ENCODE data around the gene C1orf105. TPM values are rescaled to one million over a fixed set of nuclear protein-coding genes. Genes with fewer than 3 reads are reported as not detected.
"Not testable (repeated sequence)": the region's sequence is repeated elsewhere in the genome, so short reads cannot be mapped to it uniquely, and the experiment has no call there.

C1orf105 gene
- total and polyA plus RNA-seq, 10 of the 15 experiments (the other 5 are each of a cell fraction or from before 2014, with no cell fraction given) = not detected

DNA sequence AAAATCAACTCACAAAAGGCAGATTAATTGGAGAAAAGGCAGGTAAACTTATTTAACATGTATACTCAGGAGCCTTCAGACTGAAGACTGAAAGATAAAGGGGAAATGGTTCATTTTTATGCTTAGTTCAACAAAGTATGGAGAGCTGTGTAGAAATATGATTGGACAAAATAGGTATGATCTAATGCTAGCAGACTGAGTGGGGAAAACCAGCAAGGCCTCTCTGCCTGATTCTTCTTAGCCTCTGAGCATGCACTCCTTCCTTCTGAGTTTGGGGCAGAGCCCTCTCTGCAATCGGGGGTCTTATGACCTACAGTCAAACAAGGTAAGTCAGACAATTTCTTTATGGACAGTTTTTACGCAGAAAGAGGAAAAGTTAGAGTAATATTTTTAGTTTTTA is 73.7 kb downstream of the C1orf105 start (continued):
- TF ChIP-seq, protein P1, sequence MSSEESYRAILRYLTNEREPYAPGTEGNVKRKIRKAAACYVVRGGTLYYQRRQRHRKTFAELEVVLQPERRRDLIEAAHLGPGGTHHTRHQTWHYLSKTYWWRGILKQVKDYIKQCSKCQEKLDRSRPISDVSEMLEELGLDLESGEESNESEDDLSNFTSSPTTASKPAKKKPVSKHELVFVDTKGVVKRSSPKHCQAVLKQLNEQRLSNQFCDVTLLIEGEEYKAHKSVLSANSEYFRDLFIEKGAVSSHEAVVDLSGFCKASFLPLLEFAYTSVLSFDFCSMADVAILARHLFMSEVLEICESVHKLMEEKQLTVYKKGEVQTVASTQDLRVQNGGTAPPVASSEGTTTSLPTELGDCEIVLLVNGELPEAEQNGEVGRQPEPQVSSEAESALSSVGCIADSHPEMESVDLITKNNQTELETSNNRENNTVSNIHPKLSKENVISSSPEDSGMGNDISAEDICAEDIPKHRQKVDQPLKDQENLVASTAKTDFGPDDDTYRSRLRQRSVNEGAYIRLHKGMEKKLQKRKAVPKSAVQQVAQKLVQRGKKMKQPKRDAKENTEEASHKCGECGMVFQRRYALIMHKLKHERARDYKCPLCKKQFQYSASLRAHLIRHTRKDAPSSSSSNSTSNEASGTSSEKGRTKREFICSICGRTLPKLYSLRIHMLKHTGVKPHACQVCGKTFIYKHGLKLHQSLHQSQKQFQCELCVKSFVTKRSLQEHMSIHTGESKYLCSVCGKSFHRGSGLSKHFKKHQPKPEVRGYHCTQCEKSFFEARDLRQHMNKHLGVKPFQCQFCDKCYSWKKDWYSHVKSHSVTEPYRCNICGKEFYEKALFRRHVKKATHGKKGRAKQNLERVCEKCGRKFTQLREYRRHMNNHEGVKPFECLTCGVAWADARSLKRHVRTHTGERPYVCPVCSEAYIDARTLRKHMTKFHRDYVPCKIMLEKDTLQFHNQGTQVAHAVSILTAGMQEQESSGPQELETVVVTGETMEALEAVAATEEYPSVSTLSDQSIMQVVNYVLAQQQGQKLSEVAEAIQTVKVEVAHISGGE (CRISPR knock-in tag; IDR thresholded peaks at IDR 0.05) = no peak
- TF ChIP-seq, protein P2, sequence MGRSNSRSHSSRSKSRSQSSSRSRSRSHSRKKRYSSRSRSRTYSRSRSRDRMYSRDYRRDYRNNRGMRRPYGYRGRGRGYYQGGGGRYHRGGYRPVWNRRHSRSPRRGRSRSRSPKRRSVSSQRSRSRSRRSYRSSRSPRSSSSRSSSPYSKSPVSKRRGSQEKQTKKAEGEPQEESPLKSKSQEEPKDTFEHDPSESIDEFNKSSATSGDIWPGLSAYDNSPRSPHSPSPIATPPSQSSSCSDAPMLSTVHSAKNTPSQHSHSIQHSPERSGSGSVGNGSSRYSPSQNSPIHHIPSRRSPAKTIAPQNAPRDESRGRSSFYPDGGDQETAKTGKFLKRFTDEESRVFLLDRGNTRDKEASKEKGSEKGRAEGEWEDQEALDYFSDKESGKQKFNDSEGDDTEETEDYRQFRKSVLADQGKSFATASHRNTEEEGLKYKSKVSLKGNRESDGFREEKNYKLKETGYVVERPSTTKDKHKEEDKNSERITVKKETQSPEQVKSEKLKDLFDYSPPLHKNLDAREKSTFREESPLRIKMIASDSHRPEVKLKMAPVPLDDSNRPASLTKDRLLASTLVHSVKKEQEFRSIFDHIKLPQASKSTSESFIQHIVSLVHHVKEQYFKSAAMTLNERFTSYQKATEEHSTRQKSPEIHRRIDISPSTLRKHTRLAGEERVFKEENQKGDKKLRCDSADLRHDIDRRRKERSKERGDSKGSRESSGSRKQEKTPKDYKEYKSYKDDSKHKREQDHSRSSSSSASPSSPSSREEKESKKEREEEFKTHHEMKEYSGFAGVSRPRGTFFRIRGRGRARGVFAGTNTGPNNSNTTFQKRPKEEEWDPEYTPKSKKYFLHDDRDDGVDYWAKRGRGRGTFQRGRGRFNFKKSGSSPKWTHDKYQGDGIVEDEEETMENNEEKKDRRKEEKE (IDR thresholded peaks at IDR 0.05) = no peak
- TF ChIP-seq ZNF384 (IDR thresholded peaks at IDR 0.05; ENCODE audit: borderline replicate concordance, low read depth, low read length) (no peak), SP1 (IDR thresholded peaks at IDR 0.05; ENCODE audit: low read depth, low read length) (no peak), MEF2B (IDR thresholded peaks at IDR 0.05; ENCODE audit: partially characterized antibody, poor library complexity, severe bottlenecking) (no peak)

DNA sequence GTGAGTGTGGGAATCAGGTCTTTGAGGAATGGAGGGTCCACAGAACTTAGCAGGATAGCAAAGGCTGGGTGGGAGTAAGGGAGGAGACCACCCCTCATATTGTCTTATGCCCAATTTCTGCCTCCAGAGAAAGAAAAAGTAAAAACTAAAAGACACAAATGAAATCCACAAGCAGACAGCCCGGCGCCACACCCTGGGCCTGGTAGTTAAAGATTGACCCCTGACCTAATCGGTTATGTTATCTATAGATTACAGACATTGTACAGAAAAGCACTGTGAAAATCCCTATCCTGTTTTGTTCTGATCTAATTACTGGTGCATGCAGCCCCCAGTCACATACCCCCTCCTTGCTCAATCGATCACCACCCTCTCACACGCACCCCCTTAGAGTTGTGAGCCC is 75.6 kb downstream of the C1orf105 start:
- BruUV-seq (replicated peaks); POLR2A ChIA-PET; DNase-seq (ENCODE audit: low read depth, low spot score); H3K27ac ChIP-seq (ENCODE audit: control insufficient read depth, insufficient read depth); H3K36me3 ChIP-seq (ENCODE audit: control insufficient read depth in 2 of 2, insufficient read depth in 2 of 2, low read length in 1 of 2); SMC1A ChIA-PET (ENCODE audit: uncharacterized antibody, unreplicated experiment); ATAC-seq; H3K4me2 ChIP-seq (ENCODE audit: control insufficient read depth, insufficient read depth); H4K20me1 ChIP-seq (ENCODE audit: control insufficient read depth, insufficient read depth); intact Hi-C loops (cut with micrococcal nuclease; ENCODE audit: unreplicated experiment); H3K27me3 ChIP-seq (replicated peaks in 1 of 2; ENCODE audit: control insufficient read depth in 2 of 2, insufficient read depth in 2 of 2, low read length in 1 of 2); H2AFZ ChIP-seq (ENCODE audit: control insufficient read depth, low read depth, low read length); H3K4me1 ChIP-seq (ENCODE audit: control insufficient read depth, insufficient read depth, low read length); RAD21 ChIA-PET (ENCODE audit: unreplicated experiment); in situ Hi-C loops (cut with MboI); H3K9ac ChIP-seq (ENCODE audit: control insufficient read depth, insufficient read depth, low read length); CTCF ChIA-PET; H3K9me3 ChIP-seq (replicated peaks; ENCODE audit: control insufficient read depth, insufficient read depth, low read length); FAIRE-seq; H3K79me2 ChIP-seq (ENCODE audit: control insufficient read depth, insufficient read depth, low read length); H3K4me3 ChIP-seq: not testable (repeated sequence)
- 60% methylated on average over 5 of the region's 5 CpGs for WGBS (ENCODE audit: insufficient coverage, insufficient replicate concordance, low lambda C conversion rate, missing lambda C conversion rate)

Measured in GM12878 (cell line).